Head of caudate nucleus (tissue), 42 donors: ENCODE data around the gene PCBP2.
A peak's percentile ranks its signal among the peaks of the same experiment; 100 is the strongest.

Source experiments
- DNase-seq, 42 donors: peaks; one replicate each; pipeline versions ENCODE4 v3.0.0 to v3.0.0-alpha.2; 2020 to 2021; ENCODE audit warnings: mixed read lengths in 7 of 42
- intact Hi-C: fragments of 100-400 bp; cut with DNase I; formaldehyde crosslinking; loops from one replicate; pipeline ENCODE4 v1.15.0; 2022

Gene PCBP2

GRCh38 chr12:53484686-53485575 lies 33.0 kb downstream of the PCBP2 start:
- DNase-seq: peak in 1 of 42 donors; percentile 7
- intact Hi-C loops: no loop called here

GRCh38 chr12:53485955-53486735 lies 34.2 kb downstream of the PCBP2 start:
- intact Hi-C loops: no loop called here
- DNase-seq: peak in 1 of 42 donors; percentile 28

GRCh38 chr12:53486736-53487487 lies 35.0 kb downstream of the PCBP2 start:
- intact Hi-C loops: no loop called here
- DNase-seq: no peak

GRCh38 chr12:53489242-53489864 lies 37.5 kb downstream of the PCBP2 start:
- intact Hi-C loops: no loop called here
- peak in 1 of 42 donors; percentile 3 for DNase-seq

- intact Hi-C loops: loop anchor here (5.0 kb wide), 1 partner anchor 40 kb away; the partner anchor contains the start of gene PCBP2
- no peak for DNase-seq
Observed at GRCh38 chr12:53492188-53492587, 40.3 kb downstream of the PCBP2 start.

- intact Hi-C loops: loop anchor here (5.0 kb wide), 1 partner anchor 41 kb away; the partner anchor contains the start of gene PCBP2
- peak; percentile 93 to 99 (median 96) for DNase-seq
Observed at GRCh38 chr12:53492830-53493609, 41.1 kb downstream of the PCBP2 start.

GRCh38 chr12:53493610-53494391 lies 41.9 kb downstream of the PCBP2 start:
- DNase-seq: peak in 3 of 42 donors; percentile 22 to 47 (median 39)

GRCh38 chr12:53495903-53496751 lies 44.2 kb downstream of the PCBP2 start:
- DNase-seq: peak in 6 of 42 donors; percentile 32 to 63 (median 59)
- intact Hi-C loops: no loop called here

More at GRCh38 chr12:53493610-53494391, 41.9 kb downstream of the PCBP2 start:
- intact Hi-C loops: loop anchor here (5.0 kb wide), 1 partner anchor 42 kb away; the partner anchor contains the start of gene PCBP2

- no peak for DNase-seq
- intact Hi-C loops: no loop called here
Observed at GRCh38 chr12:53496752-53497032, 44.8 kb downstream of the PCBP2 start.

GRCh38 chr12:53497461-53497860 lies 45.6 kb downstream of the PCBP2 start:
- no peak for DNase-seq
- intact Hi-C loops: no loop called here

GRCh38 chr12:53498235-53498630 lies 46.3 kb downstream of the PCBP2 start:
- peak in 3 of 42 donors; percentile 47 to 59 (median 49) for DNase-seq

GRCh38 chr12:53499266-53500141 lies 47.6 kb downstream of the PCBP2 start, which contains the start of gene MAP3K12:
Gene MAP3K12 (minus strand): TSS chr12:53499458. CDS start chr12:53487391, 12,067 bp downstream.
- intact Hi-C loops: loop anchor here (10.0 kb wide), 1 partner anchor 145 kb away; no protein-coding TSS in a partner anchor
- peak; percentile 44 to 92 (median 80) for DNase-seq

More at GRCh38 chr12:53498235-53498630, 46.3 kb downstream of the PCBP2 start:
- intact Hi-C loops: no loop called here

- intact Hi-C loops: loop anchor here (10.0 kb wide), 1 partner anchor 145 kb away; no protein-coding TSS in a partner anchor
- peak in 6 of 42 donors; percentile 20 to 61 (median 54) for DNase-seq
Observed at GRCh38 chr12:53500142-53500775, 48.4 kb downstream of the PCBP2 start.
